ENCODE results near the gene HCFC1. TPM values are rescaled to one million over a fixed set of nuclear protein-coding genes. Genes with fewer than 3 reads are reported as not detected.

Gene HCFC1
- total and polyA plus RNA-seq, 9 of the 15 experiments (the other 6 are each of a cell fraction or from before 2014, with no cell fraction given) = 2.8 to 133 (median 17.1) TPM

DNA sequence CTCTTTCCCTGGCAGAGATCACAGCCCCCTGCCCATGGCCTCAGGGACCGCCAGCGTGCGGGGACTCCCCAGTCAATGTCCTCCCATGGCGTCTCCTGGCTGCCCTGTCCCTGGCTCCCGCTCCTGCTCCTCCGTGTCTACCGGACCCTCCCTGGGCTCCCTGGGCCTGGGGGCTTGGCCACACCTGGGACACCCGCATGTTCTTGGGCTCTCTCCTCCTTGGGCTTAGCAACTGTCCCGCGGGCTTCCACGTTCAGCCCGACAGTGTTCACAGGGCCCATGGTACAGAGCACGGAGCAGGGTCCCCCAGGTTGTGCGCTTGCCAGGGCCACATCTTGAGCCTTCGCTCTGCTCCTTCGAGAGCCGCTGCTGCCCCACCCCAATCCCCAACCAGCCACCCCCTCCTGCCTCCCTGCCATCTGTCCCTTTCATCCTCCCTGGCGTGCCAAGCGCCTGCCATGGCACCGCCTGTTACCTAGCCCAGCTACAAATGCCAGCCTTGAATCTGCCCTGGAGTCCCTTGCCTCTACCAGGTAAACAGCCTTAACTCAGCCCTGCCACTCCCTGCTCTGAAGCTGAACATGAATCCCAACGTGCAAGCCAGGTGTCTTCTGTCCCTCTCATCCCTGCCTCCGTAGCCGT lies 63.3 kb downstream of the HCFC1 start (continued):
- TF ChIP-seq TCF7L2 (IDR thresholded peaks at IDR 0.05; ENCODE audit: low read depth, low read length) = no peak
- no peak for TF ChIP-seq RBM39 (optimal IDR thresholded peaks at IDR 0.05; ENCODE audit: low read depth, low read length)
- TF ChIP-seq ELF2 (CRISPR knock-in tag; IDR thresholded peaks at IDR 0.05) = no peak
- TF ChIP-seq TAF7 (tag; IDR thresholded peaks at IDR 0.05) = no peak
- TF ChIP-seq PHF20 (IDR thresholded peaks at IDR 0.05; ENCODE audit: partially characterized antibody) = no peak

DNA sequence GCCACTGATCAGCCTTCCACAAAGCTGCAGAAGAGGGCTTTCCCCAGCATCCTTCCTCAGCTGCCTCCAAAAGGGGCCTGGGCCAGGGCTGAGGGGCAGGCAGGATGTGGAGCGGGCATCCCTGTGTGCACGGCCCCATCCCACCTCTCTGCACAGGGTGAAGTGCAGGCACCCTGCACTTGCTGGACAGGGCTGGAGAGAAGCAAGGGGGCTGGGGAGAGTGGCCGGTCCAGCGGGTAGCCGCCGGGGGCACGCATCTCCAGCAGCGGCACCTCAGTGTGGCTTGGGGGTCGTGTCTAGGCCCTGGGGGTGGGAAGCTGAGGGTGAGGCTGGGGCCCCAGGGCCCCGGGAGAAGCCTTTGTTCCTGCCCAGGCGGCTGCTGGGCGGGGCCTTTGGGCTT lies 64.2 kb downstream of the HCFC1 start:
- no peak overlapping the region for H3K27ac ChIP-seq (ENCODE audit: extremely low read depth, low read depth, low read length)
- H3K9ac ChIP-seq (ENCODE audit: insufficient read depth in 1 of 2, low read depth in 2 of 2, low read length in 2 of 2) = no peak overlapping the region
- in situ Hi-C loops (cut with MboI) (no loop called here), intact Hi-C loops (cut with micrococcal nuclease) (no loop called here)
- H3K27me3 ChIP-seq (ENCODE audit: control insufficient read depth in 2 of 2, insufficient read depth in 2 of 2, low read length in 2 of 2) = no peaks in the 10 kb centered on the region
- ATAC-seq (no peak), FAIRE-seq (no peak), DNase-seq (ENCODE audit: extremely low read depth in 1 of 4, low spot score in 3 of 4) (no peak)
- ChIA-PET CTCF (ENCODE audit: low intra/inter-chr PET ratio) (no interaction called here), POLR2A (interaction anchor here (0.6 to 1.3 kb wide), 5 partner anchors 15 to 181 kb away, joined by 3 to 7 read pairs (median 3); no protein-coding TSS in a partner anchor)
- H3K4me3 ChIP-seq = no peak overlapping the region
- H3K79me2 ChIP-seq (ENCODE audit: control insufficient read depth, insufficient read depth, low read length) = no peaks in the 10 kb centered on the region
- no peaks in the 10 kb centered on the region for H3K9me3 ChIP-seq (replicated peaks; ENCODE audit: control insufficient read depth, insufficient read depth, low read depth, low read length)
- no peaks in the 10 kb centered on the region for H3K9me1 ChIP-seq (ENCODE audit: control insufficient read depth, insufficient read depth, low read length)
- WGBS (ENCODE audit: insufficient coverage, low coverage, missing lambda C conversion rate) = 90% methylated on average over 2 of the region's 12 CpGs
- H3K36me3 ChIP-seq (ENCODE audit: control insufficient read depth, insufficient read depth, low read length) = peaks cover 11% of the 10 kb centered on the region; the same call in 2 of the 3 replicates
- H2AFZ ChIP-seq (ENCODE audit: low read depth, low read length) = no peak overlapping the region
- TF ChIP-seq ZNF707 (CRISPR knock-in tag; conservative IDR thresholded peaks at IDR 0.05) = no peak
- TF ChIP-seq, protein P1, sequence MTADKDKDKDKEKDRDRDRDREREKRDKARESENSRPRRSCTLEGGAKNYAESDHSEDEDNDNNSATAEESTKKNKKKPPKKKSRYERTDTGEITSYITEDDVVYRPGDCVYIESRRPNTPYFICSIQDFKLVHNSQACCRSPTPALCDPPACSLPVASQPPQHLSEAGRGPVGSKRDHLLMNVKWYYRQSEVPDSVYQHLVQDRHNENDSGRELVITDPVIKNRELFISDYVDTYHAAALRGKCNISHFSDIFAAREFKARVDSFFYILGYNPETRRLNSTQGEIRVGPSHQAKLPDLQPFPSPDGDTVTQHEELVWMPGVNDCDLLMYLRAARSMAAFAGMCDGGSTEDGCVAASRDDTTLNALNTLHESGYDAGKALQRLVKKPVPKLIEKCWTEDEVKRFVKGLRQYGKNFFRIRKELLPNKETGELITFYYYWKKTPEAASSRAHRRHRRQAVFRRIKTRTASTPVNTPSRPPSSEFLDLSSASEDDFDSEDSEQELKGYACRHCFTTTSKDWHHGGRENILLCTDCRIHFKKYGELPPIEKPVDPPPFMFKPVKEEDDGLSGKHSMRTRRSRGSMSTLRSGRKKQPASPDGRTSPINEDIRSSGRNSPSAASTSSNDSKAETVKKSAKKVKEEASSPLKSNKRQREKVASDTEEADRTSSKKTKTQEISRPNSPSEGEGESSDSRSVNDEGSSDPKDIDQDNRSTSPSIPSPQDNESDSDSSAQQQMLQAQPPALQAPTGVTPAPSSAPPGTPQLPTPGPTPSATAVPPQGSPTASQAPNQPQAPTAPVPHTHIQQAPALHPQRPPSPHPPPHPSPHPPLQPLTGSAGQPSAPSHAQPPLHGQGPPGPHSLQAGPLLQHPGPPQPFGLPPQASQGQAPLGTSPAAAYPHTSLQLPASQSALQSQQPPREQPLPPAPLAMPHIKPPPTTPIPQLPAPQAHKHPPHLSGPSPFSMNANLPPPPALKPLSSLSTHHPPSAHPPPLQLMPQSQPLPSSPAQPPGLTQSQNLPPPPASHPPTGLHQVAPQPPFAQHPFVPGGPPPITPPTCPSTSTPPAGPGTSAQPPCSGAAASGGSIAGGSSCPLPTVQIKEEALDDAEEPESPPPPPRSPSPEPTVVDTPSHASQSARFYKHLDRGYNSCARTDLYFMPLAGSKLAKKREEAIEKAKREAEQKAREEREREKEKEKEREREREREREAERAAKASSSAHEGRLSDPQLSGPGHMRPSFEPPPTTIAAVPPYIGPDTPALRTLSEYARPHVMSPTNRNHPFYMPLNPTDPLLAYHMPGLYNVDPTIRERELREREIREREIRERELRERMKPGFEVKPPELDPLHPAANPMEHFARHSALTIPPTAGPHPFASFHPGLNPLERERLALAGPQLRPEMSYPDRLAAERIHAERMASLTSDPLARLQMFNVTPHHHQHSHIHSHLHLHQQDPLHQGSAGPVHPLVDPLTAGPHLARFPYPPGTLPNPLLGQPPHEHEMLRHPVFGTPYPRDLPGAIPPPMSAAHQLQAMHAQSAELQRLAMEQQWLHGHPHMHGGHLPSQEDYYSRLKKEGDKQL (CRISPR knock-in tag; IDR thresholded peaks at IDR 0.05; ENCODE audit: borderline replicate concordance) = no peak
- TF ChIP-seq, protein P2, sequence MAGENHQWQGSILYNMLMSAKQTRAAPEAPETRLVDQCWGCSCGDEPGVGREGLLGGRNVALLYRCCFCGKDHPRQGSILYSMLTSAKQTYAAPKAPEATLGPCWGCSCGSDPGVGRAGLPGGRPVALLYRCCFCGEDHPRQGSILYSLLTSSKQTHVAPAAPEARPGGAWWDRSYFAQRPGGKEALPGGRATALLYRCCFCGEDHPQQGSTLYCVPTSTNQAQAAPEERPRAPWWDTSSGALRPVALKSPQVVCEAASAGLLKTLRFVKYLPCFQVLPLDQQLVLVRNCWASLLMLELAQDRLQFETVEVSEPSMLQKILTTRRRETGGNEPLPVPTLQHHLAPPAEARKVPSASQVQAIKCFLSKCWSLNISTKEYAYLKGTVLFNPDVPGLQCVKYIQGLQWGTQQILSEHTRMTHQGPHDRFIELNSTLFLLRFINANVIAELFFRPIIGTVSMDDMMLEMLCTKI (IDR thresholded peaks at IDR 0.05; ENCODE audit: partially characterized antibody) = no peak
- TF ChIP-seq, protein P3, sequence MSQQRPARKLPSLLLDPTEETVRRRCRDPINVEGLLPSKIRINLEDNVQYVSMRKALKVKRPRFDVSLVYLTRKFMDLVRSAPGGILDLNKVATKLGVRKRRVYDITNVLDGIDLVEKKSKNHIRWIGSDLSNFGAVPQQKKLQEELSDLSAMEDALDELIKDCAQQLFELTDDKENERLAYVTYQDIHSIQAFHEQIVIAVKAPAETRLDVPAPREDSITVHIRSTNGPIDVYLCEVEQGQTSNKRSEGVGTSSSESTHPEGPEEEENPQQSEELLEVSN (IDR thresholded peaks at IDR 0.05; ENCODE audit: borderline replicate concordance in 1 of 2, extremely low read depth in 1 of 2, insufficient read depth in 1 of 2, insufficient read length in 1 of 2, low read depth in 1 of 2, low read length in 1 of 2, poor library complexity in 1 of 2, severe bottlenecking in 1 of 2) = no peak
- peaks cover 6 to 67% of the 10 kb centered on the region in 2 experiments; a peak in 3 of 5 replicates for H3K4me1 ChIP-seq (replicated peaks in 1 of 2; ENCODE audit: control insufficient read depth in 2 of 2, insufficient read depth in 2 of 2, low read length in 2 of 2)
- peaks cover 5% of the 10 kb centered on the region; the same call in 1 of the 2 replicates for H4K20me1 ChIP-seq (replicated peaks; ENCODE audit: control insufficient read depth, insufficient read depth, low read length)
- BruUV-seq (replicated peaks) = no TSS peak
- H3K4me2 ChIP-seq (ENCODE audit: insufficient read depth, low read length) = no peak overlapping the region
